ENCODE data around the gene MLH1. TPM values are rescaled to one million over a fixed set of nuclear protein-coding genes. Genes with fewer than 3 reads are reported as not detected.

The MLH1 gene
- total and polyA plus RNA-seq, 2 donors (not counting 1 experiment from before 2014, with no cell fraction given), result 34.4 to 62.3 TPM

GRCh38 chr3:36944012-36944640 lies 49.2 kb upstream of the MLH1 start:
- Histone ChIP-seq H4K20me1 (ENCODE audit: control insufficient read depth, extremely low read depth, insufficient read depth, low read length) (no peaks in the 10 kb centered on the region), H3K4me3 (replicated peaks in 1 of 4; ENCODE audit: control extremely low read depth in 1 of 4, insufficient read depth in 1 of 4, low read depth in 3 of 4, low read length in 4 of 4) (peak overlapping the region; percentile 33 to 72 (median 68)), H3K27ac (ENCODE audit: insufficient read depth, low read length) (peak overlapping the region; percentile 8), H2AFZ (ENCODE audit: low read length) (peak overlapping the region; percentile 85), H3K9me3 (ENCODE audit: control insufficient read depth, insufficient read depth, low read depth, low read length) (no peaks in the 10 kb centered on the region), H3K27me3 (ENCODE audit: control insufficient read depth, insufficient read depth, low read length) (no peaks in the 10 kb centered on the region), H3K4me2 (ENCODE audit: extremely low read depth, insufficient read depth, low read length) (peak overlapping the region; percentile 64), H3K79me2 (ENCODE audit: control insufficient read depth, insufficient read depth, low read length) (no peaks in the 10 kb centered on the region), H3K4me1 (ENCODE audit: control insufficient read depth, extremely low read depth, insufficient read depth, low read length) (peaks cover 5% of the 10 kb centered on the region), H3K36me3 (ENCODE audit: control insufficient read depth, insufficient read depth, low read length) (no peaks in the 10 kb centered on the region), H3K9ac (ENCODE audit: insufficient read depth, low read length) (peak overlapping the region; percentile 74)
- peak; percentile 67 to 69 for DNase-seq (ENCODE audit: low read depth in 2 of 2)
- peak in 1 of 2 donors; percentile 20 for TF ChIP-seq CTCF (conservative IDR thresholded peaks at IDR 0.05 in 1 of 2, IDR thresholded peaks at IDR 0.05 in 1 of 2; ENCODE audit: low read depth in 1 of 2, low read length in 2 of 2)
- TF ChIP-seq EZH2 (IDR thresholded peaks at IDR 0.05; ENCODE audit: low read length, missing control alignments), result no peak

DNA sequence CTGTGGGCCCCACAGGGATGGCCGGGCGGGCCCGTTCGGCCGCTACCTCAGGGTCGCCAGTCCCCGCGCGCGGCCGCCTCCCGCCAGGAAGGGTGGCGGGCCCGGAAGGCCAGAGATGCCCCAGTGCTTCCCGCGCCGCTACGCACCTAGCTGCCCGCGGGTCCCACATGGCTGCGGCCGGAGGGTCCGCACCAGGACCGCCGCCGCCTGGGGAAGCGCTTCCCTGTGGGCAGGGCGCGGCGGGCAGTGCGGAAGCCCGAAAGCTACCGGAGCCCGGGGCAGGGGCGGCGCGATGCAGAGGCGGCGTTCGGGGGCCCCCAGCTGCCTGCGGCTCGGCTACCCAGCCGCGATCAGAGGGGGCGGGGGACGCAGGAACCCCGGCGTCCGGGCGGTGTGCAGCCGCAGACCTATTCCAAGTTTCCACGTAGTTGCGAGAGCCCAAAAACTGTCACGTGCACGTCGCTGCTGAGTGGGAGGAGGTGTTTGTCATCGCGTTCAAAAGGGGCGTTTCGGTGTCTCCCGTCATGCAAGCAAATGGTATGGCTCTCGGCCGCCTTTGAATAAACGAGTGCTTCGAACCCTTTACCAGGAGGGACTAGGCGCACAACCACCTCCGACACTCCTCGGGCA lies 48.6 kb upstream of the MLH1 start, which contains the start of gene TRANK1:
TSS of gene TRANK1 (minus strand) at position 414 of the 630 bp plus-strand sequence. CDS start at position 169, 245 bp downstream.
- H3K4me2 ChIP-seq (ENCODE audit: extremely low read depth, insufficient read depth, low read length), result peak within 1 kb of the TSS; percentile 64

More for the DNA sequence above, 48.6 kb upstream of the MLH1 start, which contains the start of gene TRANK1:
- H3K4me1 ChIP-seq (ENCODE audit: control insufficient read depth, extremely low read depth, insufficient read depth, low read length), result peaks cover 5% of the 10 kb centered on the region
- H3K4me3 ChIP-seq (replicated peaks in 1 of 4; ENCODE audit: control extremely low read depth in 1 of 4, insufficient read depth in 1 of 4, low read depth in 3 of 4, low read length in 4 of 4), result peak within 1 kb of the TSS; percentile 33 to 72 (median 68)
- H3K27ac ChIP-seq (ENCODE audit: insufficient read depth, low read length), result peak within 1 kb of the TSS; percentile 8
- no peaks in the 10 kb centered on the region for H3K27me3 ChIP-seq (ENCODE audit: control insufficient read depth, insufficient read depth, low read length)
- H3K9me3 ChIP-seq (ENCODE audit: control insufficient read depth, insufficient read depth, low read depth, low read length), result no peaks in the 10 kb centered on the region
- peak within 1 kb of the TSS; percentile 85 for H2AFZ ChIP-seq (ENCODE audit: low read length)
- peak; percentile 54 to 59 for DNase-seq (ENCODE audit: low read depth in 2 of 2)
- no peaks in the 10 kb centered on the region for H3K79me2 ChIP-seq (ENCODE audit: control insufficient read depth, insufficient read depth, low read length)
- H3K9ac ChIP-seq (ENCODE audit: insufficient read depth, low read length), result peak within 1 kb of the TSS; percentile 74
- TF ChIP-seq CTCF (conservative IDR thresholded peaks at IDR 0.05 in 1 of 2, IDR thresholded peaks at IDR 0.05 in 1 of 2; ENCODE audit: low read depth in 1 of 2, low read length in 2 of 2) (no peak), EZH2 (IDR thresholded peaks at IDR 0.05; ENCODE audit: low read length, missing control alignments) (no peak)
- H4K20me1 ChIP-seq (ENCODE audit: control insufficient read depth, extremely low read depth, insufficient read depth, low read length), result no peaks in the 10 kb centered on the region
- H3K36me3 ChIP-seq (ENCODE audit: control insufficient read depth, insufficient read depth, low read length), result no peaks in the 10 kb centered on the region

All from fibroblast of lung (primary cell).